MCF 10A (cell line): ENCODE data around the gene BGLAP. TPM values are rescaled to one million over a fixed set of nuclear protein-coding genes. Genes with fewer than 3 reads are reported as not detected.

Experiments used
- BruUV-seq: library from RNA; stranded (reverse); fragments of 400-500 nt; replicated peaks from 2 replicates; lab custom pipeline; 2021; lab: Mats Ljungman, UMichigan
- CTCF ChIA-PET: fragments of 300-600 bp; sonication (Branson Sonifier 250); formaldehyde crosslinking; extraction: SDS; loops from one replicate; lab custom pipeline; 2021; ENCODE audit warnings: antibody characterized with exemption, inconsistent platforms; lab: Yijun Ruan, JAX
- POLR2A ChIA-PET: fragments of 300-600, 350-650 bp; sonication (Branson Sonifier 250); formaldehyde crosslinking; extraction: SDS; loops from one replicate; lab custom pipeline; 2020; ENCODE audit warnings: antibody characterized with exemption, inconsistent platforms; lab: Yijun Ruan, JAX
- DNase-seq: peaks from one replicate; pipeline ENCODE4 v3.0.0-alpha.2; 2018; ENCODE audit not compliant: unreplicated experiment
- H3K27ac Mint-ChIP-seq: one replicate; pipeline ENCODE4 v1.8.0; 2022; ENCODE audit warnings: mild to moderate bottlenecking, low read depth, mixed read lengths; ENCODE audit not compliant: unreplicated experiment
- H3K27me3 Mint-ChIP-seq: one replicate; pipeline ENCODE4 v1.8.0; 2022; ENCODE audit warnings: mixed read lengths; ENCODE audit not compliant: insufficient read depth, unreplicated experiment
- H3K36me3 Mint-ChIP-seq: one replicate; pipeline ENCODE4 v1.8.0; 2022; ENCODE audit warnings: mild to moderate bottlenecking, moderate library complexity, mixed read lengths; ENCODE audit not compliant: insufficient read depth, unreplicated experiment
- H3K4me1 Mint-ChIP-seq: one replicate; pipeline ENCODE4 v1.8.0; 2022; ENCODE audit warnings: mixed read lengths; ENCODE audit not compliant: insufficient read depth, unreplicated experiment
- H3K4me3 Mint-ChIP-seq: one replicate; pipeline ENCODE4 v1.8.0; 2022; ENCODE audit warnings: mild to moderate bottlenecking, moderate library complexity, mixed read lengths; ENCODE audit not compliant: unreplicated experiment
- H3K9me3 Mint-ChIP-seq: one replicate; pipeline ENCODE4 v1.8.0; 2022; ENCODE audit warnings: mixed read lengths; ENCODE audit not compliant: unreplicated experiment
- intact Hi-C: fragments of 100-400 bp; cut with micrococcal nuclease; formaldehyde crosslinking; loops from 2 replicates; pipeline ENCODE4 v1.14.1; 2022
- total RNA-seq: library from RNA; stranded (reverse); gene quantifications from 2 replicates; pipeline ENCODE4 v1.2.3, GENCODE V29; 2022
- TF ChIP-seq, protein P1 (sequence below): fragments of 200-600 bp; IDR thresholded peaks from one replicate; pipeline ENCODE4 v1.8.0; 2022; ENCODE audit warnings: antibody characterized with exemption, mild to moderate bottlenecking; ENCODE audit not compliant: unreplicated experiment

BGLAP gene
- total RNA-seq, 1 experiment from 2014 or later = 1.9 TPM

DNA sequence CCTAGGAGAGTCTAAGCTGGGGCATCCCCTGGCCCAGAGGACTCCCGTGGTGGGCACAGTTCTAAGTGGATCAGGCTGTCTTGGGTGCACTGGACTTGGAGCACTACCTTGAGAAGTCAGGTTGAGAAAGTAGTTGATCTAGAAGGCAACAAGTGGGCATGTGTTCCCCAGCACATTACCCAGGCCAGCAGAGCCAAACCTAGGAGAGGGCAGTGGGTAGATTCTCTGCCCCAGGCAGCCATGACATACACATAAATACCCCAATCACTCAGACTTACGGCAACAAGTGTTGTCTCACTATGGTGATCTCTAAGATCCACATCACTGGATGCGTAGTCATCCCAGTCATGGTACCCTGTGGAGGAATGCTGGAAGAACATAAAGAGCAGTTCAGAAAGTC lies 30.7 kb upstream of the BGLAP start:
- no TSS peak for BruUV-seq
- H3K4me3 Mint-ChIP-seq = no peak overlapping the region
- POLR2A ChIA-PET = interaction anchor here (1.1 to 5.1 kb wide), 5 partner anchors 9 to 70 kb away, joined by 3 to 131 read pairs (median 40); partner anchors contain the start of genes SLC25A44 and SMG5
- DNase-seq = no peak
- H3K27me3 Mint-ChIP-seq = no peaks in the 10 kb centered on the region
- peaks cover 33% of the 10 kb centered on the region for H3K36me3 Mint-ChIP-seq
- H3K9me3 Mint-ChIP-seq = no peaks in the 10 kb centered on the region
- CTCF ChIA-PET = interaction anchor here (0.6 to 3.0 kb wide), 7 partner anchors 14 to 254 kb away, joined by 3 to 12 read pairs (median 6); partner anchors contain the start of gene SLC25A44
- intact Hi-C loops = loop anchor here (5.0 kb wide), 1 partner anchor 64 kb away; no protein-coding TSS in a partner anchor
- TF ChIP-seq, protein P1, sequence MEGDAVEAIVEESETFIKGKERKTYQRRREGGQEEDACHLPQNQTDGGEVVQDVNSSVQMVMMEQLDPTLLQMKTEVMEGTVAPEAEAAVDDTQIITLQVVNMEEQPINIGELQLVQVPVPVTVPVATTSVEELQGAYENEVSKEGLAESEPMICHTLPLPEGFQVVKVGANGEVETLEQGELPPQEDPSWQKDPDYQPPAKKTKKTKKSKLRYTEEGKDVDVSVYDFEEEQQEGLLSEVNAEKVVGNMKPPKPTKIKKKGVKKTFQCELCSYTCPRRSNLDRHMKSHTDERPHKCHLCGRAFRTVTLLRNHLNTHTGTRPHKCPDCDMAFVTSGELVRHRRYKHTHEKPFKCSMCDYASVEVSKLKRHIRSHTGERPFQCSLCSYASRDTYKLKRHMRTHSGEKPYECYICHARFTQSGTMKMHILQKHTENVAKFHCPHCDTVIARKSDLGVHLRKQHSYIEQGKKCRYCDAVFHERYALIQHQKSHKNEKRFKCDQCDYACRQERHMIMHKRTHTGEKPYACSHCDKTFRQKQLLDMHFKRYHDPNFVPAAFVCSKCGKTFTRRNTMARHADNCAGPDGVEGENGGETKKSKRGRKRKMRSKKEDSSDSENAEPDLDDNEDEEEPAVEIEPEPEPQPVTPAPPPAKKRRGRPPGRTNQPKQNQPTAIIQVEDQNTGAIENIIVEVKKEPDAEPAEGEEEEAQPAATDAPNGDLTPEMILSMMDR = no peak
- H3K4me1 Mint-ChIP-seq = peaks cover 14% of the 10 kb centered on the region
- no peak overlapping the region for H3K27ac Mint-ChIP-seq

DNA sequence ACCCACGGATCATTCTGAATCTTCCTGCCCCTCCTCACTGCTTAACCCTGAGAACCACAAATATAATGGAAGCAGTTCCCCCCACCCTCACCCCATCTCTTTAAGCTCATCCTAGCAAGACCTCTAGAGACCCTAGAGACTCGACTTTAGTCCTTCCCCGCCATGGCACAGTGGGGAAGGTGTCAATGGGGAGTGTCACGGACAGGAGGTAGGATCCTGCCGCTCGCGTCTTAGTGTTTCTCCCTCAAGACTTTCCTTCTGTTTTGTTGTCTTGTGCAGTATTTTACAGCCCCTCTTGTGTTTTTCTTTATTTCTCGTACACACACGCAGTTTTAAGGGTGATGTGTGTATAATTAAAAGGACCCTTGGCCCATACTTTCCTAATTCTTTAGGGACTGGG lies 29.9 kb upstream of the BGLAP start:
- TF ChIP-seq, protein P1 = no peak
- ChIA-PET POLR2A (interaction anchor here (0.7 to 5.1 kb wide), 29 partner anchors 9 to 1131 kb away, joined by 3 to 131 read pairs (median 6); partner anchors contain the start of genes ARHGEF2, BGLAP, KHDC4 and SLC25A44), CTCF (interaction anchor here (0.6 to 4.5 kb wide), 7 partner anchors 13 to 121 kb away, joined by 3 to 57 read pairs (median 9); no protein-coding TSS in a partner anchor)
- H3K4me1 Mint-ChIP-seq = peaks cover 14% of the 10 kb centered on the region
- intact Hi-C loops = loop anchor here (5.0 kb wide), 1 partner anchor 65 kb away; no protein-coding TSS in a partner anchor
- H3K27me3 Mint-ChIP-seq = no peaks in the 10 kb centered on the region
- no peak for DNase-seq
- peaks cover 32% of the 10 kb centered on the region for H3K36me3 Mint-ChIP-seq
- no peaks in the 10 kb centered on the region for H3K9me3 Mint-ChIP-seq
- H3K4me3 Mint-ChIP-seq = peak overlapping the region; percentile 97
- H3K27ac Mint-ChIP-seq = peak overlapping the region; percentile 96
- BruUV-seq = no TSS peak

DNA sequence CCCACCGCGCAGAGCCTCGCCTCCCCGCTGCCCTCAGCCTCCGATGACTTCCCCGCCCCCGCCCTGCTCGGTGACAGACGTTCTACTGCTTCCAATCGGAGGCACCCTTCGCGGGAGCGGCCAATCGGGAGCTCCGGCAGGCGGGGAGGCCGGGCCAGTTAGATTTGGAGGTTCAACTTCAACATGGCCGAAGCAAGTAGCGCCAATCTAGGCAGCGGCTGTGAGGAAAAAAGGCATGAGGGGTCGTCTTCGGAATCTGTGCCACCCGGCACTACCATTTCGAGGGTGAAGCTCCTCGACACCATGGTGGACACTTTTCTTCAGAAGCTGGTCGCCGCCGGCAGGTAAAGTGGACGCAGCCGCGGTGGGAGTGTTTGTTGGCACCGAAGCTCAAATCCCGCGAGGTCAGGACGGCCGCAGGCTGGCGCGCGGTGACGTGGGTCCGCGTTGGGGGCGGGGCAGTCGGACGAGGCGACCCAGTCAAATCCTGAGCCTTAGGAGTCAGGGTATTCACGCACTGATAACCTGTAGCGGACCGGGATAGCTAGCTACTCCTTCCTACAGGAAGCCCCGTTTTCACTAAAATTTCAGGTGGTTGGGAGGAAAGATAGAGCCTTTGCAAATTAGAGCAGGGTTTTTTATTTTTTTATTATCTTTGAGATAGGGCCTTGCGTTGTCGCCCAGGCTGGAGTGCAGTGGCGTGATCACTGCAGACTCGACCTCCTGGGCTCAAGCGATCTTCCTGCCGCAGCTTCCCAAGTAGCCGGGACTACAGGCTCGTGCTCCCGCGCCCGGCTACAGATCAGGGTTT lies 28.9 kb upstream of the BGLAP start, which contains the start of gene PMF1:
Gene PMF1 (plus strand): TSS at position 175 of the 811 bp plus-strand sequence. CDS start 9 bp downstream, at position 184.
- peaks cover 21% of the 10 kb centered on the region for H3K4me1 Mint-ChIP-seq
- ChIA-PET CTCF (interaction anchor here (0.6 to 4.5 kb wide), 15 partner anchors 13 to 1154 kb away, joined by 3 to 57 read pairs (median 5); no protein-coding TSS in a partner anchor), POLR2A (interaction anchor here (0.7 to 5.1 kb wide), 48 partner anchors 9 to 1276 kb away, joined by 3 to 131 read pairs (median 6); partner anchors contain the start of genes ARHGEF2, BGLAP, GLMP and KHDC4)
- H3K9me3 Mint-ChIP-seq = no peaks in the 10 kb centered on the region
- peak within 1 kb of the TSS; percentile 96 for H3K27ac Mint-ChIP-seq
- TF ChIP-seq, protein P1 = no peak
- TSS peak; percentile 75 for BruUV-seq
- peak within 1 kb of the TSS; percentile 97 for H3K4me3 Mint-ChIP-seq
- peaks cover 23% of the 10 kb centered on the region for H3K36me3 Mint-ChIP-seq
- intact Hi-C loops = loop anchor here (5.0 kb wide), 1 partner anchor 66 kb away; no protein-coding TSS in a partner anchor
- peak; percentile 99 for DNase-seq
- no peaks in the 10 kb centered on the region for H3K27me3 Mint-ChIP-seq
